ENCODE measurements around the gene PIGV.
"Not testable (repeated sequence)": the region's sequence is repeated elsewhere in the genome, so short reads cannot be mapped to it uniquely, and the experiment has no call there.

Gene PIGV

GRCh38 chr1:26833432-26834405 lies 46.0 kb downstream of the PIGV start:
- H4K8ac ChIP-seq (ENCODE audit: low read depth, low read length), result no peak overlapping the region
- H3K27me3 ChIP-seq (ENCODE audit: insufficient read depth, low read length, poor library complexity), result no peaks in the 10 kb centered on the region
- peaks cover 2% of the 10 kb centered on the region for H3K79me2 ChIP-seq (ENCODE audit: control insufficient read depth, insufficient read depth, low read length)
- H2BK5ac ChIP-seq (ENCODE audit: low read length), result no peak overlapping the region
- no peak overlapping the region for H3K56ac ChIP-seq (ENCODE audit: low read length)
- H3K36me3 ChIP-seq (ENCODE audit: control insufficient read depth, insufficient read depth, low read length), result peaks cover 3% of the 10 kb centered on the region
- DNase-seq, result no peak
- peaks cover 4% of the 10 kb centered on the region for H3K79me1 ChIP-seq (ENCODE audit: low read length)
- no peak overlapping the region for H3K4me2 ChIP-seq (ENCODE audit: low read length)
- no peak overlapping the region for H3K18ac ChIP-seq (ENCODE audit: low read length)
- no CpG with 5 or more reads among the region's 23 CpGs for WGBS (ENCODE audit: extremely low coverage, insufficient coverage, low lambda C conversion rate)
- H3K23ac ChIP-seq (ENCODE audit: low read length), result no peak overlapping the region
- H3K9ac ChIP-seq (ENCODE audit: low read length), result no peak overlapping the region
- H3K4me1 ChIP-seq (ENCODE audit: control insufficient read depth, low read depth, low read length), result no peaks in the 10 kb centered on the region
- H4K5ac ChIP-seq (ENCODE audit: low read length), result no peak overlapping the region
- no peak overlapping the region for H3K27ac ChIP-seq (ENCODE audit: low read depth, low read length)
- H3K4me3 ChIP-seq (ENCODE audit: low read length), result no peak overlapping the region
- no peak overlapping the region for H2BK120ac ChIP-seq (ENCODE audit: low read depth, low read length)
- no peak overlapping the region for H2AK5ac ChIP-seq (ENCODE audit: low read length)
- H2BK15ac ChIP-seq (replicated peaks; ENCODE audit: low read depth), result no peak overlapping the region
- H3K4ac ChIP-seq (ENCODE audit: low read depth, low read length), result no peak overlapping the region

GRCh38 chr1:26837665-26838064 lies 49.9 kb downstream of the PIGV start:
- not testable (repeated sequence) for H3K27me3 ChIP-seq (ENCODE audit: insufficient read depth, low read length, poor library complexity); H3K79me2 ChIP-seq (ENCODE audit: control insufficient read depth, insufficient read depth, low read length); H3K23ac ChIP-seq (ENCODE audit: low read length); H2BK120ac ChIP-seq (ENCODE audit: low read depth, low read length); H2BK5ac ChIP-seq (ENCODE audit: low read length); H3K4ac ChIP-seq (ENCODE audit: low read depth, low read length); H3K56ac ChIP-seq (ENCODE audit: low read length); H2AK5ac ChIP-seq (ENCODE audit: low read length); H2BK15ac ChIP-seq (replicated peaks; ENCODE audit: low read depth); H3K4me3 ChIP-seq (ENCODE audit: low read length); H3K27ac ChIP-seq (ENCODE audit: low read depth, low read length); DNase-seq; H3K4me1 ChIP-seq (ENCODE audit: control insufficient read depth, low read depth, low read length); H3K9ac ChIP-seq (ENCODE audit: low read length); H3K4me2 ChIP-seq (ENCODE audit: low read length); H3K36me3 ChIP-seq (ENCODE audit: control insufficient read depth, insufficient read depth, low read length); H3K79me1 ChIP-seq (ENCODE audit: low read length); H3K18ac ChIP-seq (ENCODE audit: low read length); H4K8ac ChIP-seq (ENCODE audit: low read depth, low read length); H4K5ac ChIP-seq (ENCODE audit: low read length)
- WGBS (ENCODE audit: extremely low coverage, insufficient coverage, low lambda C conversion rate), result no CpG with 5 or more reads among the region's 5 CpGs

- Histone ChIP-seq H3K23ac (ENCODE audit: low read length) (no peak overlapping the region), H3K36me3 (ENCODE audit: control insufficient read depth, insufficient read depth, low read length) (peaks cover 2% of the 10 kb centered on the region), H4K5ac (ENCODE audit: low read length) (no peak overlapping the region), H3K27ac (ENCODE audit: low read depth, low read length) (no peak overlapping the region), H3K79me1 (ENCODE audit: low read length) (no peaks in the 10 kb centered on the region), H3K4ac (ENCODE audit: low read depth, low read length) (no peak overlapping the region), H2BK15ac (replicated peaks; ENCODE audit: low read depth) (no peak overlapping the region), H3K4me1 (ENCODE audit: control insufficient read depth, low read depth, low read length) (no peaks in the 10 kb centered on the region), H3K18ac (ENCODE audit: low read length) (no peak overlapping the region), H3K27me3 (ENCODE audit: insufficient read depth, low read length, poor library complexity) (no peaks in the 10 kb centered on the region), H2BK120ac (ENCODE audit: low read depth, low read length) (no peak overlapping the region), H4K8ac (ENCODE audit: low read depth, low read length) (no peak overlapping the region), H2AK5ac (ENCODE audit: low read length) (no peak overlapping the region), H3K4me3 (ENCODE audit: low read length) (no peak overlapping the region), H3K56ac (ENCODE audit: low read length) (no peak overlapping the region), H3K9ac (ENCODE audit: low read length) (no peak overlapping the region), H3K79me2 (ENCODE audit: control insufficient read depth, insufficient read depth, low read length) (no peaks in the 10 kb centered on the region), H3K4me2 (ENCODE audit: low read length) (no peak overlapping the region), H2BK5ac (ENCODE audit: low read length) (no peak overlapping the region)
- DNase-seq, result no peak
- no CpG with 5 or more reads among the region's 8 CpGs for WGBS (ENCODE audit: extremely low coverage, insufficient coverage, low lambda C conversion rate)
Measured at GRCh38 chr1:26838474-26839338, 51.0 kb downstream of the PIGV start.

GRCh38 chr1:26839339-26839722 lies 51.6 kb downstream of the PIGV start:
- DNase-seq, result no peak
- Histone ChIP-seq H4K8ac (ENCODE audit: low read depth, low read length) (no peak overlapping the region), H3K79me2 (ENCODE audit: control insufficient read depth, insufficient read depth, low read length) (no peaks in the 10 kb centered on the region), H4K5ac (ENCODE audit: low read length) (no peak overlapping the region), H3K4me3 (ENCODE audit: low read length) (no peak overlapping the region), H2BK15ac (replicated peaks; ENCODE audit: low read depth) (no peak overlapping the region), H2BK5ac (ENCODE audit: low read length) (no peak overlapping the region), H3K4me2 (ENCODE audit: low read length) (no peak overlapping the region), H3K9ac (ENCODE audit: low read length) (no peak overlapping the region), H3K36me3 (ENCODE audit: control insufficient read depth, insufficient read depth, low read length) (peaks cover 1% of the 10 kb centered on the region), H3K27me3 (ENCODE audit: insufficient read depth, low read length, poor library complexity) (no peaks in the 10 kb centered on the region), H2BK120ac (ENCODE audit: low read depth, low read length) (no peak overlapping the region), H2AK5ac (ENCODE audit: low read length) (no peak overlapping the region), H3K27ac (ENCODE audit: low read depth, low read length) (no peak overlapping the region), H3K79me1 (ENCODE audit: low read length) (no peaks in the 10 kb centered on the region), H3K18ac (ENCODE audit: low read length) (no peak overlapping the region), H3K56ac (ENCODE audit: low read length) (no peak overlapping the region), H3K4ac (ENCODE audit: low read depth, low read length) (no peak overlapping the region), H3K4me1 (ENCODE audit: control insufficient read depth, low read depth, low read length) (no peaks in the 10 kb centered on the region), H3K23ac (ENCODE audit: low read length) (no peak overlapping the region)
- WGBS (ENCODE audit: extremely low coverage, insufficient coverage, low lambda C conversion rate), result no CpG with 5 or more reads among the region's 1 CpG

- H3K18ac ChIP-seq (ENCODE audit: low read length), result no peak overlapping the region
- H3K79me2 ChIP-seq (ENCODE audit: control insufficient read depth, insufficient read depth, low read length), result no peaks in the 10 kb centered on the region
- H3K36me3 ChIP-seq (ENCODE audit: control insufficient read depth, insufficient read depth, low read length), result no peaks in the 10 kb centered on the region
- H2BK5ac ChIP-seq (ENCODE audit: low read length), result no peak overlapping the region
- H3K27ac ChIP-seq (ENCODE audit: low read depth, low read length), result no peak overlapping the region
- no peak overlapping the region for H2BK120ac ChIP-seq (ENCODE audit: low read depth, low read length)
- no CpG with 5 or more reads among the region's 6 CpGs for WGBS (ENCODE audit: extremely low coverage, insufficient coverage, low lambda C conversion rate)
- H3K79me1 ChIP-seq (ENCODE audit: low read length), result no peaks in the 10 kb centered on the region
- H3K4ac ChIP-seq (ENCODE audit: low read depth, low read length), result no peak overlapping the region
- no peak overlapping the region for H3K23ac ChIP-seq (ENCODE audit: low read length)
- DNase-seq, result no peak
- no peaks in the 10 kb centered on the region for H3K4me1 ChIP-seq (ENCODE audit: control insufficient read depth, low read depth, low read length)
- no peak overlapping the region for H4K5ac ChIP-seq (ENCODE audit: low read length)
- no peak overlapping the region for H3K4me2 ChIP-seq (ENCODE audit: low read length)
- no peak overlapping the region for H3K4me3 ChIP-seq (ENCODE audit: low read length)
- H4K8ac ChIP-seq (ENCODE audit: low read depth, low read length), result no peak overlapping the region
- no peak overlapping the region for H3K9ac ChIP-seq (ENCODE audit: low read length)
- no peak overlapping the region for H2BK15ac ChIP-seq (replicated peaks; ENCODE audit: low read depth)
- no peaks in the 10 kb centered on the region for H3K27me3 ChIP-seq (ENCODE audit: insufficient read depth, low read length, poor library complexity)
- no peak overlapping the region for H2AK5ac ChIP-seq (ENCODE audit: low read length)
- H3K56ac ChIP-seq (ENCODE audit: low read length), result no peak overlapping the region
Measured at GRCh38 chr1:26839779-26840178, 52.0 kb downstream of the PIGV start.
